ENCODE results near the gene CXXC5.

DNA sequence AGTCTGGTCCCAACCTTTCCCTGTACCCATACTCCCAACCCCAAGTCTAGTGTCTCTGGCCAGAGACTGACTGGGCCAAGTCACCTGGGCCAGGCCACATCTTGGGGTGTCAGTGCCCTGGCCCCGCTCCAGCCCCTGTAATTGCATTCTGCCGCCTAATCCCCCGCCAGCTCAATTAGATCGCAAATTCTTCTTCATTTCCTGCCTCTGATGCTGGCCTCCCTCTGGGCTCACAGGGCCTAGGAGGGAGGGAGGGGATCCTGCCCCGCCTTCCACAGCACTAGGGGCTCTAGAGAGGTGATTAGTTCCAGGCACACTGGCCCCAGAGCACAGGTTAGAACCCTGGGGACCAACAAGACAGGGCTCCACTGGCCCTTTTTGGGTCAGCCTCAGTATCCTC lies 5.5 kb downstream of the CXXC5 start:
- TF ChIP-seq, protein P1, sequence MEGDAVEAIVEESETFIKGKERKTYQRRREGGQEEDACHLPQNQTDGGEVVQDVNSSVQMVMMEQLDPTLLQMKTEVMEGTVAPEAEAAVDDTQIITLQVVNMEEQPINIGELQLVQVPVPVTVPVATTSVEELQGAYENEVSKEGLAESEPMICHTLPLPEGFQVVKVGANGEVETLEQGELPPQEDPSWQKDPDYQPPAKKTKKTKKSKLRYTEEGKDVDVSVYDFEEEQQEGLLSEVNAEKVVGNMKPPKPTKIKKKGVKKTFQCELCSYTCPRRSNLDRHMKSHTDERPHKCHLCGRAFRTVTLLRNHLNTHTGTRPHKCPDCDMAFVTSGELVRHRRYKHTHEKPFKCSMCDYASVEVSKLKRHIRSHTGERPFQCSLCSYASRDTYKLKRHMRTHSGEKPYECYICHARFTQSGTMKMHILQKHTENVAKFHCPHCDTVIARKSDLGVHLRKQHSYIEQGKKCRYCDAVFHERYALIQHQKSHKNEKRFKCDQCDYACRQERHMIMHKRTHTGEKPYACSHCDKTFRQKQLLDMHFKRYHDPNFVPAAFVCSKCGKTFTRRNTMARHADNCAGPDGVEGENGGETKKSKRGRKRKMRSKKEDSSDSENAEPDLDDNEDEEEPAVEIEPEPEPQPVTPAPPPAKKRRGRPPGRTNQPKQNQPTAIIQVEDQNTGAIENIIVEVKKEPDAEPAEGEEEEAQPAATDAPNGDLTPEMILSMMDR (conservative IDR thresholded peaks at IDR 0.05 in 1 of 2, IDR thresholded peaks at IDR 0.05 in 1 of 2; ENCODE audit: low read depth in 1 of 2, low read length in 2 of 2) = no peak
- no peak for TF ChIP-seq EZH2 (IDR thresholded peaks at IDR 0.05; ENCODE audit: low read length, missing control alignments)
